Measurements from ENCODE around the gene PPP1R2C. TPM values are rescaled to one million over a fixed set of nuclear protein-coding genes. Genes with fewer than 3 reads are reported as not detected.

PPP1R2C gene
- total and polyA plus RNA-seq, 2 experiments from 2014 or later: not detected

DNA sequence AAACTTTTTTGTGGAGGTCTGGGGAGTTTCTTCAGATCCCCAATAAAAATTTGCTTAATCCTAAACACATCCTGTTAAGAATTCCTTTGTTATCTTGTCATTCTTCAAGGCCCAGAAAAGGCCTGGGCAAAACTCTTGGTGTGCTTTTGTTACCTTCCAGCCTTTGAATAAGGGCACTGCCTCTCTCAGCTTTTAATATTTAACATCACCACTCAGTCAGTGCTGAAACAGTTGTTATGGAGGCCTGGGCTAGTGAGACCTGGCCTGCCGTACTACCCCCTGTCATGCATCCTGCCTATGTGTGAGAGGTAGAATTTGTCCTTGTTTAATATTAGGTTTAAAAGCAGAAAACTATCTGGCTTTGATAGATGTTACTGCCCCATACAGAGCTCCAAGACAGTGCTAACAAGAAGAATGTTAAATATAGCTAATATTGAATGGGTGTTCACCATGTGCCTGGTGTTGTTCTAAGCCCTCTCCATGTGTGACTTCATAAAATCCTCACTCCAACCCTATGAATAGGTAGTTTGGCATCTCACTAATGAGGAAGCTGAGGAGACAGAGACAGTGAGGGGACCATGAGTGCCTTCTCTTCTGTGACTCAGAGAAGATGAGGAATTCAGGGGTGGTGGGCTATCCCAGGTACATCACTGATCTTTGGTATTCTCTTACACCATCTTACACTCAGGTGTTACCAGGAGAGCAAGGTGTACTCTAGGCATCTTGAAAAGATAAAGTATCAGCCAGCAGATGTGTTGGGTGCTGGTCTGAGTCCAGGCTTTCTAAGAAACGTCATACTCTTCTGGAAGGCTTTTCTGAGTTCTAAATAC is 6.2 kb downstream of the PPP1R2C start (continued):
- TF ChIP-seq, protein P1, sequence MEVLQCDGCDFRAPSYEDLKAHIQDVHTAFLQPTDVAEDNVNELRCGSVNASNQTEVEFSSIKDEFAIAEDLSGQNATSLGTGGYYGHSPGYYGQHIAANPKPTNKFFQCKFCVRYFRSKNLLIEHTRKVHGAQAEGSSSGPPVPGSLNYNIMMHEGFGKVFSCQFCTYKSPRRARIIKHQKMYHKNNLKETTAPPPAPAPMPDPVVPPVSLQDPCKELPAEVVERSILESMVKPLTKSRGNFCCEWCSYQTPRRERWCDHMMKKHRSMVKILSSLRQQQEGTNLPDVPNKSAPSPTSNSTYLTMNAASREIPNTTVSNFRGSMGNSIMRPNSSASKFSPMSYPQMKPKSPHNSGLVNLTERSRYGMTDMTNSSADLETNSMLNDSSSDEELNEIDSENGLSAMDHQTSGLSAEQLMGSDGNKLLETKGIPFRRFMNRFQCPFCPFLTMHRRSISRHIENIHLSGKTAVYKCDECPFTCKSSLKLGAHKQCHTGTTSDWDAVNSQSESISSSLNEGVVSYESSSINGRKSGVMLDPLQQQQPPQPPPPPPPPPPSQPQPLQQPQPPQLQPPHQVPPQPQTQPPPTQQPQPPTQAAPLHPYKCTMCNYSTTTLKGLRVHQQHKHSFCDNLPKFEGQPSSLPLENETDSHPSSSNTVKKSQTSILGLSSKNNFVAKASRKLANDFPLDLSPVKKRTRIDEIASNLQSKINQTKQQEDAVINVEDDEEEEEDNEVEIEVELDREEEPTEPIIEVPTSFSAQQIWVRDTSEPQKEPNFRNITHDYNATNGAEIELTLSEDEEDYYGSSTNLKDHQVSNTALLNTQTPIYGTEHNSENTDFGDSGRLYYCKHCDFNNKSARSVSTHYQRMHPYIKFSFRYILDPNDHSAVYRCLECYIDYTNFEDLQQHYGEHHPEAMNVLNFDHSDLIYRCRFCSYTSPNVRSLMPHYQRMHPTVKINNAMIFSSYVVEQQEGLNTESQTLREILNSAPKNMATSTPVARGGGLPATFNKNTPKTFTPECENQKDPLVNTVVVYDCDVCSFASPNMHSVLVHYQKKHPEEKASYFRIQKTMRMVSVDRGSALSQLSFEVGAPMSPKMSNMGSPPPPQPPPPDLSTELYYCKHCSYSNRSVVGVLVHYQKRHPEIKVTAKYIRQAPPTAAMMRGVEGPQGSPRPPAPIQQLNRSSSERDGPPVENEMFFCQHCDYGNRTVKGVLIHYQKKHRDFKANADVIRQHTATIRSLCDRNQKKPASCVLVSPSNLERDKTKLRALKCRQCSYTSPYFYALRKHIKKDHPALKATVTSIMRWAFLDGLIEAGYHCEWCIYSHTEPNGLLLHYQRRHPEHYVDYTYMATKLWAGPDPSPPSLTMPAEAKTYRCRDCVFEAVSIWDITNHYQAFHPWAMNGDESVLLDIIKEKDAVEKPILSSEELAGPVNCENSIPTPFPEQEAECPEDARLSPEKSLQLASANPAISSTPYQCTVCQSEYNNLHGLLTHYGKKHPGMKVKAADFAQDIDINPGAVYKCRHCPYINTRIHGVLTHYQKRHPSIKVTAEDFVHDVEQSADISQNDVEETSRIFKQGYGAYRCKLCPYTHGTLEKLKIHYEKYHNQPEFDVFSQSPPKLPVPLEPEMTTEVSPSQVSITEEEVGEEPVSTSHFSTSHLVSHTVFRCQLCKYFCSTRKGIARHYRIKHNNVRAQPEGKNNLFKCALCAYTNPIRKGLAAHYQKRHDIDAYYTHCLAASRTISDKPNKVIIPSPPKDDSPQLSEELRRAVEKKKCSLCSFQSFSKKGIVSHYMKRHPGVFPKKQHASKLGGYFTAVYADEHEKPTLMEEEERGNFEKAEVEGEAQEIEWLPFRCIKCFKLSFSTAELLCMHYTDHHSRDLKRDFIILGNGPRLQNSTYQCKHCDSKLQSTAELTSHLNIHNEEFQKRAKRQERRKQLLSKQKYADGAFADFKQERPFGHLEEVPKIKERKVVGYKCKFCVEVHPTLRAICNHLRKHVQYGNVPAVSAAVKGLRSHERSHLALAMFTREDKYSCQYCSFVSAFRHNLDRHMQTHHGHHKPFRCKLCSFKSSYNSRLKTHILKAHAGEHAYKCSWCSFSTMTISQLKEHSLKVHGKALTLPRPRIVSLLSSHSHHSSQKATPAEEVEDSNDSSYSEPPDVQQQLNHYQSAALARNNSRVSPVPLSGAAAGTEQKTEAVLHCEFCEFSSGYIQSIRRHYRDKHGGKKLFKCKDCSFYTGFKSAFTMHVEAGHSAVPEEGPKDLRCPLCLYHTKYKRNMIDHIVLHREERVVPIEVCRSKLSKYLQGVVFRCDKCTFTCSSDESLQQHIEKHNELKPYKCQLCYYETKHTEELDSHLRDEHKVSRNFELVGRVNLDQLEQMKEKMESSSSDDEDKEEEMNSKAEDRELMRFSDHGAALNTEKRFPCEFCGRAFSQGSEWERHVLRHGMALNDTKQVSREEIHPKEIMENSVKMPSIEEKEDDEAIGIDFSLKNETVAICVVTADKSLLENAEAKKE (CRISPR knock-in tag; IDR thresholded peaks at IDR 0.05): no peak

- H3K4me1 ChIP-seq (ENCODE audit: insufficient read depth): no peaks in the 10 kb centered on the region
- H3K27ac Mint-ChIP-seq: no peak overlapping the region
- ATAC-seq (no peak), DNase-seq (ENCODE audit: low spot score) (no peak)
- H3K4me3 Mint-ChIP-seq: no peak overlapping the region
- H4K20me1 ChIP-seq (replicated peaks; ENCODE audit: insufficient read depth): no peaks in the 10 kb centered on the region
- H3K27ac ChIP-seq (ENCODE audit: low read depth): no peak overlapping the region
- no peaks in the 10 kb centered on the region for H3K27me3 ChIP-seq (ENCODE audit: insufficient read depth)
- H3K4me3 ChIP-seq: no peak overlapping the region
- peaks cover 17% of the 10 kb centered on the region; the same call in 2 of the 3 replicates for H3K36me3 Mint-ChIP-seq (ENCODE audit: low read depth)
- H2AFZ ChIP-seq: no peak overlapping the region
- H3K4me2 ChIP-seq: no peak overlapping the region
- peaks cover 19% of the 10 kb centered on the region for H3K9me3 Mint-ChIP-seq
- H3K9me2 ChIP-seq (ENCODE audit: insufficient read depth): no peaks in the 10 kb centered on the region; the same call in none of the 2 replicates
- H3F3A ChIP-seq (replicated peaks; ENCODE audit: low read depth): no peaks in the 10 kb centered on the region
- no peaks in the 10 kb centered on the region for H3K4me1 Mint-ChIP-seq
- H3K79me2 ChIP-seq (replicated peaks; ENCODE audit: insufficient read depth): no peaks in the 10 kb centered on the region
- peaks cover 2% of the 10 kb centered on the region for H3K27me3 Mint-ChIP-seq (ENCODE audit: insufficient read depth, low read depth, poor library complexity)
- H3K36me3 ChIP-seq (ENCODE audit: insufficient read depth): no peaks in the 10 kb centered on the region
- TF ChIP-seq JUNB (IDR thresholded peaks at IDR 0.05; ENCODE audit: unreplicated experiment): no peak
- TF ChIP-seq, protein P1 (CRISPR knock-in tag; IDR thresholded peaks at IDR 0.05): no peak
- TF ChIP-seq REST (IDR thresholded peaks at IDR 0.05; ENCODE audit: unreplicated experiment): no peak
- TF ChIP-seq POLR2AphosphoS5 (IDR thresholded peaks at IDR 0.05; ENCODE audit: low read depth): no peak
These were observed 7.4 kb downstream of the PPP1R2C start for GRCh38 chrX:42770566-42770965.
